KOPT-K1 (cell line): ENCODE data around the gene CCNE1.

Source experiments
- H3K27ac ChIP-seq: fragments of 200-600 bp; sonication (generic); 2 replicates; pipeline ENCODE4 v1.5.1; 2016; ENCODE audit warnings: antibody characterized with exemption, mild to moderate bottlenecking, low read depth, low read length; ENCODE audit not compliant: poor library complexity, severe bottlenecking
- H3K36me3 ChIP-seq: fragments of 200-600 bp; sonication (generic); 2 replicates; pipeline ENCODE4 v1.5.1; 2017; ENCODE audit warnings: antibody characterized with exemption, mild to moderate bottlenecking, low read length, moderate library complexity; ENCODE audit not compliant: insufficient read depth
- H3K9me3 ChIP-seq: fragments of 200-600 bp; sonication (generic); 2 replicates; pipeline ENCODE4 v1.5.1; 2017; ENCODE audit warnings: antibody characterized with exemption, low read length, mild to moderate bottlenecking; ENCODE audit not compliant: insufficient read depth, poor library complexity, severe bottlenecking

Gene CCNE1

DNA sequence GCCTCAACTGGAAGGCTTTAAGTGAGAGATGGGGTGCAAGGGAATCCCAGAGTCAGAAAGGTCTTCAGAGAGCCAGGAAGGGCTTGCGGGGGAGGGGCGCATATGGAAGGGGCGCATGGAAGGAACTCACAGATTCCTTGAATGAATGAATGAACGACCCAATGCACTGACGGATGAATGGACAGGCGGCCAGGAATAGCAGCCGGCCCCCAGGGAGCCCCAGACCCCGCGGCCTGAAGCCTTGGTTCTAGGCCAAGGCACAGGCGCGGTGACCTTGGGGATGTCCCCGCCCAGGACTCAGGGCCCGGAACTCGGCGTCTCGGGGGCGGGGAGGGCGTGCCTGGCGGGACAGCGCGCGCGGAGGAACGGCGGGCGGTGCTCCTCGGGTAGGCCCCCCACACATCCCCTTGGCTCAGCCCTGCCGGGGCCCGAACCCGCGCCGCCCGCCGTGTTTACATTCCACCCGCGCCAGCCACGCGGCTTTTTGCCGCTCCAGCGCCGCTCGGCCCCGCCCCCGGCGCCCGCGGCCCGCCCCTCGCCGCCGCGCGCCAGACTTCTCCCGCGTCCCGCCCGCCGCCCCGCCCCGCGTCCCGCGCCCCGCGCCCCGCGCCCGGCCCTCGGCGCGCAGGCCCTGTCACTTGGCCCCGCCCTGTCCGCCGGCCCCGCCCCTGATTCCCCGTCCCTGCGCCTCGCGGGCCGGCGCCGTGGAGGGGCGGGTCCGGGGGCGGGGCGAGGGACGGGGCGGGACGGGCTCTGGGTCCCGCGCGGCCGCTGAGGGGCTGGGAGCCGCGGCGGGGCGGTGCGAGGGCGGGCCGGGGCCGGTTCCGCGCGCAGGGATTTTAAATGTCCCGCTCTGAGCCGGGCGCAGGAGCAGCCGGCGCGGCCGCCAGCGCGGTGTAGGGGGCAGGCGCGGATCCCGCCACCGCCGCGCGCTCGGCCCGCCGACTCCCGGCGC is at the start of gene CCNE1:
Gene CCNE1 (plus strand): TSS at position 867 of the 955 bp plus-strand sequence. CDS start 565 bp downstream, outside the sequence.
- Histone ChIP-seq H3K27ac (peak within 1 kb of the TSS; percentile 78), H3K9me3 (no peaks in the 10 kb centered on the region), H3K36me3 (peaks cover 26% of the 10 kb centered on the region)

DNA sequence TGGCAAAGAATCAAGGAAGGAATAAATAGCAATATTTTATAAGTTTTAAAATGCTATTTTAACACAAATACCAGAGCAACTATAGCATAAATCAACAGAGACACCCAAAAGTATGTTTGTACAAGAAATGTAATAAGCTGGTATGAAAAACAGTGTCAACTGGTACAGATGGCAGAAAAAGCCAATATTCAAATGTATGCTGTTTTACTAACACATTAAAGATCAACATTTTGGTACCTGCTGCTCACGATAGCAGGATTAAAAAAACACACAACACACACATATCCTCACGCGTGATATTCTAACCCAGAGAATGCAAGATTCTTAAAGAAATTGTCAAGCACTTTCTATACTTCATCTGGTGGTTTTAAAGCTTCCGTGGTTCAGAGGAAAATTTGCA is 48.6 kb upstream of the CCNE1 start:
- no peak overlapping the region for H3K27ac ChIP-seq
- H3K36me3 ChIP-seq, result no peaks in the 10 kb centered on the region
- H3K9me3 ChIP-seq, result no peaks in the 10 kb centered on the region

DNA sequence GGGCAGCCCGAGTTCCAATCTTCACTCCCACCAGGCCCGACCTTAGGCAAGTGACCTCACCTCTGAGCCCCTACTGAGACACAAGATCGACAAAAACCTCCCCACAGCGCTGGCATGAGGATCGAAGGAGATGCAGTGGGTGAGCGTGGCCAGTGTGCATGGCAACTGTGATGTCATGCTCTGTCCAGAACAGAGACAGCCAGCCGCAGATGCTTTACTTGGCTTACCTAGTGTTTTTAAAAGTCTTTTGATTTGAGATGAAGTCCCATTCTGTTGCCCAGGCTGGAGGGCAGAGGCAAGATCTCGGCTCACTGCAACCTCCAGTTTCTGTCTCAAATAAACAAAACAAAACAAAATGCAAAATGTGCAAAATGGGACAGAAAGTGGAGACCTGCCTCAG is 47.4 kb upstream of the CCNE1 start:
- H3K27ac ChIP-seq, result no peak overlapping the region
- H3K9me3 ChIP-seq, result no peaks in the 10 kb centered on the region
- no peaks in the 10 kb centered on the region for H3K36me3 ChIP-seq

DNA sequence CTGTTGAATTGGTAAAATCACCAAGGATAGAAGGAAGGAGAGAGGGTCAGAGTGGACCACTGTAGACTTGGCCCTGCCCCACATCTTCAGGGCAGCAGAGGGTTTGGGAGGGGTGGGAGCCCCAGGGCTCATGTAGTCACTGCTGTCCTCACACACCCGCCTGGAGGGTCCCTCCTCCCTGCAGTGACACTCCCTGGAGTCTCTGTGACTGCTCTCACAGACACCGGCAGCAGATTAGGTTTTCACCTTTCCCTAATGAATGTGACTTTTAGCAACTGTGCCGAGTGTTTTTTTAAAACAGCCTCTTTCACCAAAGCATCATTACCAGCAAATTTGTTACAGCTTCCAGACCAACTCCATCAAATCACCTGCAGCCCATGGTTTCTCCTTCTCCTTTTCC is 45.7 kb upstream of the CCNE1 start:
- H3K27ac ChIP-seq, result no peak overlapping the region
- no peaks in the 10 kb centered on the region for H3K9me3 ChIP-seq
- no peaks in the 10 kb centered on the region for H3K36me3 ChIP-seq

DNA sequence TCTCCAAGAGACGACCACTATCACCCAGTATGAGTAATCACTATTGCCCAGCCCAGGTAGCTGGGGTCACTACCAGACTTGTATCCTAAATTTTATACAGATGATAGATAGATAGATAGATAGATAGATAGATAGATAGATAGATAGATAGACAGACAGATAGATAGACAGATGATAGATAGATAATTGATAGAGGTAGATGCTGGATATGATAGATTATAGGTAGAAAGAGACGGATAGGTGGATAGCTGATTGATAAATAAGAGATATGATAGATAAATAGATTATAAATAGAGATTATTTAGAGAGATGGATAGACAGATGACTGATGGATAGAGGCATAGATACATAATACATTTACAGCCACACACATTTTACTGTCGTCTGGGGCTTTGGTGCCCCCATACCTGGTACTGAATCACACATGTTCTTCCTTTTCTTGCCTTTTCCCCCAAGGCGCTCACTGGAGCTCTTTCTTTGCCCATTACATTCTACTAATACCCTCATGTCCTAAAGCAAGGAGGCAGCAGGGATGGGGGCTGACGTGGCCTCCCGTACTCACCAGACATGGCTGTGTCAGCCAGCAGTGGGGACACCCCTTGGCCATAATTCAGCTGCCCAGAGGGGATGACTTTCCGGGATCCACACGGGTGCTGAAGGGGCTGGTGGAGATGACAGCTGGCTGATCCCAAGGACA is 44.6 kb upstream of the CCNE1 start:
- Histone ChIP-seq H3K27ac (no peak overlapping the region), H3K9me3 (no peaks in the 10 kb centered on the region), H3K36me3 (no peaks in the 10 kb centered on the region)

DNA sequence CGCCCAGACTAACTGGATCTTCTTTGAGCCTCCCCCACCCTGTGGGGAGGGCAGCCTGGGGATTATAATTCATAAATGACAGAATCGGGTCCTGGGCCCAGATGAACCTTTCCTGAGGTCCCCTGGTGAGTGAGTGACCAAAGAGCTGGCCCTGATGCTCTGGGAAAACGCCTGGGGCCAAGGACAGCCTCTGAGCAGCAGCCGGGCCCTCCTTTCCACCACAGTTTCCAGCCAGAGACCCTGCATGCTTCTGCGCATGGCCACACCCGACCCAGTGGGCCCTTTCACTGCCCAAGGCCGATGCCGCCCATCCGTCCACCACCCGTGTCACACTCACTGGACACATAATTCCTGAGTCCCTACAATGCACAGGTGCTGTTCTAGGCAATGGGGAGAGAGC is 43.6 kb upstream of the CCNE1 start:
- no peaks in the 10 kb centered on the region for H3K9me3 ChIP-seq
- H3K27ac ChIP-seq, result no peak overlapping the region
- H3K36me3 ChIP-seq, result no peaks in the 10 kb centered on the region

DNA sequence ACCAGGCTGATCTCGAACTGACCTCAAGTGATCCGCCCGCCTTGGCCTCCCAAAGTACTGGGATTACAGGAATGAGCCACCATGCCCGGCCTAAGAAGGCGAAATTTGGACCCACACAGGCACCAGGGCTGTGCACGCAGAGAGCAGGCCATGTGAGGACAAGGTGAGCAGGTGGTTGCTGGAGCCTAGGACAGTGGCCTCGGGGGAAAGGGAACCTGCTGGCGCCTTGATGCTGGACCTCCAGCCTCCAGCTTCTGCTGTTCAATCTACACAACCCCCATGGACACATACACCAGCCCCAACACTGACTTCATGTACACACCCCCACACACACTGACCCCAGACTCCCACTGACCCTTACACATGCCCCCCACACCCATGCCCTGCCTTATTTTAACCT is 41.8 kb upstream of the CCNE1 start:
- H3K9me3 ChIP-seq, result no peaks in the 10 kb centered on the region
- no peak overlapping the region for H3K27ac ChIP-seq
- H3K36me3 ChIP-seq, result no peaks in the 10 kb centered on the region

DNA sequence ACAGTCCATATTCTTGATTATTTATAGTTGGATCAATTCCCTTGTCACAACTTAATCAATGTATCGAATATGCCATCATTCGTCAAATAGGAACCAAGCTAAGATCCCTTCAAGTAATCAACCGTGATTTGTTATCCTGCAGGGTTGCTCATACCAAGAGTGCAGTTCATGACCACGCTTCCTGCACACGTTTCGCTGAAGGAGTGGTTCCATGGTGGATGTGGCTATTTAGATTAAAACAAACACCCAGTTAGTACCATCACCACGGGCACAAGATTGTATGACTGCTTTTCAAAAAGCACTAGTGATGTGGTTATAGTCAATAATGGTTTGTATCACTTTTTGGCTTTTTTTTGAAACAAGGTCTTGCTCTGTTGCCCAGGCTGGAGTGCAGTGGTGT is 41.1 kb upstream of the CCNE1 start:
- Histone ChIP-seq H3K27ac (no peak overlapping the region), H3K36me3 (no peaks in the 10 kb centered on the region), H3K9me3 (no peaks in the 10 kb centered on the region)

DNA sequence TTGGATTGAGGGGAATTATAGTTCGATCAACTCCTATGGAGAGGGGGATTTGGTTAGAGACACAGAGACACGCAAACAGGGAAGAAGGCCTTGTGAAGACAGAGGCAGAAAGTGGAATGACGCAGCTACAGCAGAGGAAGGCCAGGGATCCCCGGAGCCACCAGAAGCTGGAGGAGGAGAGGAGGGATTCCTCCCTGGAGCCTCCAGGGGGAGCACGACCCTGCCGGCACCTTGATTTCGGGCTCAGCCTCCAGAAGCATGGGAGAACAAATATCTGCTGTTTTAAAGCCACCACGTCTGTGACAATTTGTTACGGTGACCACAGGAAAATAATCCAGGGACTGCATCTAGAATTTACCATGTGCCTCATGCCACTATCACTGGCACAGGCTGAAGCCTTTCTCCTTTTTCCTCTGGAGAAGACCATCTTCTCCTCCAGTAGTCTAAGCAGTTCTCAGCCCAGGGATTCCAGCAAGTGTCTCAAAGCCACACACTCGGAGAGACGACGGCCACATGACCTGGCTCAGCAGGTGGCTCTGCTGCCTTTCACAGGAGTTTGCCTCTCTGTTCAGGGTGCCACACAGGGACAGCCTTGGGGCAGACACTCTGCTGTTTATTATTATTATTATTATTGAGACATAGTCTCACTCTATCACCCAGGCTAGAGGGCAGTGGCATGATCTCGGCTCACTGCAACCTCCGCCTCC is 39.9 kb upstream of the CCNE1 start:
- H3K36me3 ChIP-seq, result no peaks in the 10 kb centered on the region
- no peaks in the 10 kb centered on the region for H3K9me3 ChIP-seq
- H3K27ac ChIP-seq, result no peak overlapping the region

DNA sequence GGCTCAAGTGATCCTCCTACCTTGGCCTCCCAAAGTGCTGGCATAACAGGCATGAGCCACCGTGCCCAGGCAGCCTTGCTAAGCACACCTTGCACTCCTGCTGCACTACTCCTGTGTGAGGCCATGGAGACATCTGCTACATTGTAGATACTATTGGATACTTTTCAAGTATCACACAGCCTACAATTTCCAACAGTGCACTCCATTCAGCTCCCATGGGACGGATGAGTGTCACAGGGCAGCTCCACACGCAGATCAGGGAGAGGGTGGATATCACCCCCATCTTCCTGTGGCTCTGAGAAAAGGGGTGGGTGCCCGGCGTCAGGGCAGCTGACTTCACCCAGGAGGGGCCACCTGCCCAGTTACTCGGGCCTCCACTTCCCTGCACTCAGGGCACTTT is 39.1 kb upstream of the CCNE1 start:
- Histone ChIP-seq H3K36me3 (no peaks in the 10 kb centered on the region), H3K27ac (no peak overlapping the region), H3K9me3 (no peaks in the 10 kb centered on the region)

DNA sequence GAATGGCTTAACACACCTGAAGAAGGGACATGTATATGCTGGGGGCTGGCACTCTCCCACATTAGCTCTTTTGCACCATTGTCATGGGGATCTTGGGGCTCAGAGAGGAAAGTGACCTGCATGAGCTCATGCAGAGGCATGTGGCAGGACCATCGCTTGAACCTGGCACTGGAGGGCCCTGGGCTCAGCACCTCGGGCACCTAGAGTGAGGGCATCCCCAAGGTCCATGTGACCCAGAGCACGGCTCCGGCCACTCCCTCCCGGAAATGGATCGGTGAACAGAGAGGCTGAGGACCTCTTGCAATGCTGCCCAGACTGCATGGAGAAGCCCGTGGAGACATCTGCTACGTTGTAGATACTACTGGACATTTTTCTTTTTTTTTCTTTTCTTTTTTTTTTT is 38.6 kb upstream of the CCNE1 start:
- H3K36me3 ChIP-seq, result no peaks in the 10 kb centered on the region
- no peak overlapping the region for H3K27ac ChIP-seq
- no peaks in the 10 kb centered on the region for H3K9me3 ChIP-seq

DNA sequence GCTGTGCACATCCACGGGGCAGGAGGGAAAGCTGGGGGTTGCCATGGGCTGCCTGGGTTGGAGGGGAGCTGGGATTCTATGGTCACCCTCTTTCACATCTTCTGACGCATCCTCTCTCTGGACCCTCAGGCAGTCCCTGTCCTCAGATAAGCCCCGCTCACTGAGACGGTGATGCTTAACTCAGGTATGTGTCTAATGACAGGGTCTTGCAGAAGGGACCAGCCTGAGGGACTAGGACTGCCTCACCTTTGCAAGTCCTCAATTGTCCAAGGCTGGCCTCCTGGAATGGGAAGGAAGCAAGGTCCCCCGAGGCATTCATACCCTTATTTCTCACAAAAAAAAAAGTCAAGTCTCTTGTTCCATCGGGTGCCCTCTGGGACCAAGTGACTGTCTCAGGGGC is 37.7 kb upstream of the CCNE1 start:
- Histone ChIP-seq H3K36me3 (no peaks in the 10 kb centered on the region), H3K27ac (no peak overlapping the region), H3K9me3 (no peaks in the 10 kb centered on the region)

DNA sequence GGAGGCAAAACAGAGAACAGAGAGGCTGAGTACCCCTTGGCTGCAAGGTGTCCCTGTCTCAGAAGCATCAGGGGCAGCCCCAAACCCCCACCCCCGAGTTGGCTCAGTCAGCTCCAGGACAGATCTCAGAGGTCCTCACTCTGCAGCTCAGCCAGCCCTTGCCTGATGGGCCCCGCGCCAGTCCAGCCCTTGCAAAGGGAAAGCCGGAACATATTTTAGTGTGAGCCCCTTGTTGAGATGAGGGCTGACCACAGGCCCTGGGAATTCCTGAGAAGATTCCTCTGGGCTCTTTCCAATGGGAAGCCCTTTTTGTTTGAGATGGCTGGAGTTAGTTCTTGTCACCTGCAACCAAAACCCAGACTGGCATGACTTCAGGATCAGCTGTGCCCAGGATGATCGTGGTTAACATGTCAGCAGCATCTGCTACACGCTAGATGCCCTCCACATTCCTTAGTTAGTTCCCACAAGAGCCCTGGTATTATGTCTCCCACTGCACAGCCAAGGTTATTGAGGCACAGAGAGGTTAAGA is 33.9 kb upstream of the CCNE1 start:
- no peaks in the 10 kb centered on the region for H3K36me3 ChIP-seq
- H3K9me3 ChIP-seq, result no peaks in the 10 kb centered on the region
- no peak overlapping the region for H3K27ac ChIP-seq

DNA sequence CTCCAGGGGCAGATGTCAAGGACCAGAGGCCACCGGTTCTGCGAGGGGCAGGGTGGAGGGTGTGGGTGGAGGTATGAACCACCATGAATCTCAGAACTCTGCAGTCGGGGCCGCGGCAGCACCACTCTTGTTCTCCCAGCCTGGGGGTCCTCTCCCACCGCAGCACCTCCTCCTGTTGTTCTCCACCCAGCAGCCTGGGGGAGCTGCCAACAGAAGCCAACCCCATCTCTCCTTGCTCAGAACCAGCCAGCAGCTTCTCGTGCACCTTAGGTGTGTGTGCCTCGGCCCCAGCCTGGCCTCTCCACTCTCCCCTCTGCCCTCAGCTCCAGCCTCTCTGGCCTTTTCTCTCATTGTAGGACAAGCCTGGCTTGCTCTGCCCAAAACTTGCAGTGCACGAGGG is 31.9 kb upstream of the CCNE1 start:
- H3K9me3 ChIP-seq, result no peaks in the 10 kb centered on the region
- no peaks in the 10 kb centered on the region for H3K36me3 ChIP-seq
- H3K27ac ChIP-seq, result no peak overlapping the region
